Fibroblast of skin of left biceps (primary cell): ENCODE measurements around the gene IPO4.

Experiments used
- DNase-seq, 2 experiments: peaks; one replicate each; pipeline ENCODE4 v3.0.0-alpha.2; 2013; ENCODE audit warnings: low read depth in 2 of 2

Gene IPO4

GRCh38 chr14:24194873-24195185 lies 6.2 kb upstream of the IPO4 start:
- DNase-seq = no peak

GRCh38 chr14:24194186-24194872 lies 5.7 kb upstream of the IPO4 start:
- no peak for DNase-seq

GRCh38 chr14:24192933-24193332 lies 4.3 kb upstream of the IPO4 start:
- DNase-seq = no peak

- DNase-seq = no peak
Observed at GRCh38 chr14:24190416-24190815, 1.8 kb upstream of the IPO4 start.

- DNase-seq = no peak
Observed at GRCh38 chr14:24189460-24189859, 844 bp upstream of the IPO4 start.

GRCh38 chr14:24189059-24189375 lies 401 bp upstream of the IPO4 start:
- no peak for DNase-seq

- no peak for DNase-seq
Observed at GRCh38 chr14:24187539-24187915, 1.1 kb downstream of the IPO4 start.

GRCh38 chr14:24186831-24187538 lies 1.6 kb downstream of the IPO4 start:
- DNase-seq = no peak

- no peak for DNase-seq
Observed at GRCh38 chr14:24185741-24186140, 2.9 kb downstream of the IPO4 start.

GRCh38 chr14:24185026-24185425 lies 3.6 kb downstream of the IPO4 start:
- DNase-seq = no peak

- no peak for DNase-seq
Observed at GRCh38 chr14:24184104-24184970, 4.3 kb downstream of the IPO4 start.

- DNase-seq = no peak
Observed at GRCh38 chr14:24183014-24183481, 5.6 kb downstream of the IPO4 start.

GRCh38 chr14:24182110-24182882 lies 6.3 kb downstream of the IPO4 start:
- DNase-seq = no peak

- no peak for DNase-seq
Observed at GRCh38 chr14:24181371-24182077, 7.1 kb downstream of the IPO4 start.

- no peak for DNase-seq
Observed at GRCh38 chr14:24179961-24180796, 8.4 kb downstream of the IPO4 start.

- no peak for DNase-seq
Observed at GRCh38 chr14:24179294-24179960, 9.2 kb downstream of the IPO4 start.

GRCh38 chr14:24178399-24179178 lies 10.0 kb downstream of the IPO4 start:
- no peak for DNase-seq

- no peak for DNase-seq
Observed at GRCh38 chr14:24177891-24178290, 10.7 kb downstream of the IPO4 start.
